Type B pancreatic cell (in vitro differentiated cells): Measurements from ENCODE around the gene TOP2B. TPM values are rescaled to one million over a fixed set of nuclear protein-coding genes. Genes with fewer than 3 reads are reported as not detected.

Experiments
- DNase-seq: peaks from one replicate; pipeline ENCODE4 v3.0.0; 2021; ENCODE audit warnings: mixed read lengths; ENCODE audit not compliant: unreplicated experiment; ENCODE audit errors: extremely low spot score
- H3K27ac Mint-ChIP-seq: 2 replicates; pipeline ENCODE4 v1.8.0; 2021; ENCODE audit warnings: mild to moderate bottlenecking, mixed read lengths
- H3K27me3 Mint-ChIP-seq: 2 replicates; pipeline ENCODE4 v1.8.0; 2021; ENCODE audit warnings: mixed read lengths
- H3K36me3 Mint-ChIP-seq: 2 replicates; pipeline ENCODE4 v1.8.0; 2021; ENCODE audit warnings: mixed read lengths
- H3K4me1 Mint-ChIP-seq: one replicate; pipeline ENCODE4 v1.8.0; 2021; ENCODE audit warnings: mixed read lengths; ENCODE audit not compliant: unreplicated experiment
- H3K4me3 Mint-ChIP-seq: 2 replicates; pipeline ENCODE4 v1.8.0; 2021; ENCODE audit warnings: mild to moderate bottlenecking, mixed read lengths
- H3K9me3 Mint-ChIP-seq: 2 replicates; pipeline ENCODE4 v1.8.0; 2021; ENCODE audit warnings: mixed read lengths
- total RNA-seq: library from RNA; stranded (reverse); gene quantifications from 2 replicates; pipeline ENCODE4 v1.2.1, GENCODE V29; 2021; ENCODE audit warnings: low replicate concordance
- TF ChIP-seq, protein P1 (sequence below): fragments of 200-600 bp; sonication (generic); conservative IDR thresholded peaks from 2 replicates; pipeline ENCODE4 v1.5.0; 2021; ENCODE audit warnings: antibody characterized with exemption, mild to moderate bottlenecking

The TOP2B gene
- total RNA-seq, 1 donor from 2014 or later: 198 TPM

DNA sequence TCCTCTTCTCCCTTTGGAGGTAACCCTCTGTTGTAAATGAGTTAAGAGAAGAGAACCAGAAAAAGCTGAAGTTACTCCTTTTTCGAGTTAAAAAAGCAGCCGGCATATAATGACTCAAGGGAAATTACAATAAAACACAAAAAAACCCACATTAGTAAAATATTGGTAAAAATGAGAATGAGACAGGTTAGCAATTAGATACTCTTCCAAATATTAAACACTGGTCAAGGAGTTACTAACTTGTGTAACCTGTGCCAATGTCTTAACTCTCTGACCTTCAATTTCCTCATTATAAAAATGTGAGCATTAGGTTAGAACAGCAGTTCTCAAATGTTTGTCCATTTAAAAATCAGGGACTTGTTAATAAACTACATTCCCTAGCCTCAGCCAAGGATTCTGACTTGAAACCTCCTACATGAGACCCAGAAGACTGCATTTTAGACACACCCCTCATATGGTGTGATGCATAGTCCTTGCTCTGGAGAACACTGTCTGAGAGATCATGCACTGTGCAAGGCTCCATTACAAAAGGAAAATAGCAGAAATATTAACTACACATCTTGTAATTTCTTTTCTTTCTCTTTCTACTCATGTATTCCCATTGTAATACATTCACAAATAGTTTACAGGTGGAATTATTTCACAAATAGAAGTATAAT, 42.7 kb upstream of the TOP2B start:
- Mint-ChIP-seq H3K9me3 (no peaks in the 10 kb centered on the region), H3K36me3 (no peaks in the 10 kb centered on the region), H3K27me3 (peaks cover 4% of the 10 kb centered on the region), H3K4me1 (no peaks in the 10 kb centered on the region), H3K27ac (no peak overlapping the region), H3K4me3 (no peak overlapping the region)
- TF ChIP-seq, protein P1, sequence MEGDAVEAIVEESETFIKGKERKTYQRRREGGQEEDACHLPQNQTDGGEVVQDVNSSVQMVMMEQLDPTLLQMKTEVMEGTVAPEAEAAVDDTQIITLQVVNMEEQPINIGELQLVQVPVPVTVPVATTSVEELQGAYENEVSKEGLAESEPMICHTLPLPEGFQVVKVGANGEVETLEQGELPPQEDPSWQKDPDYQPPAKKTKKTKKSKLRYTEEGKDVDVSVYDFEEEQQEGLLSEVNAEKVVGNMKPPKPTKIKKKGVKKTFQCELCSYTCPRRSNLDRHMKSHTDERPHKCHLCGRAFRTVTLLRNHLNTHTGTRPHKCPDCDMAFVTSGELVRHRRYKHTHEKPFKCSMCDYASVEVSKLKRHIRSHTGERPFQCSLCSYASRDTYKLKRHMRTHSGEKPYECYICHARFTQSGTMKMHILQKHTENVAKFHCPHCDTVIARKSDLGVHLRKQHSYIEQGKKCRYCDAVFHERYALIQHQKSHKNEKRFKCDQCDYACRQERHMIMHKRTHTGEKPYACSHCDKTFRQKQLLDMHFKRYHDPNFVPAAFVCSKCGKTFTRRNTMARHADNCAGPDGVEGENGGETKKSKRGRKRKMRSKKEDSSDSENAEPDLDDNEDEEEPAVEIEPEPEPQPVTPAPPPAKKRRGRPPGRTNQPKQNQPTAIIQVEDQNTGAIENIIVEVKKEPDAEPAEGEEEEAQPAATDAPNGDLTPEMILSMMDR: no peak
- DNase-seq: no peak

DNA sequence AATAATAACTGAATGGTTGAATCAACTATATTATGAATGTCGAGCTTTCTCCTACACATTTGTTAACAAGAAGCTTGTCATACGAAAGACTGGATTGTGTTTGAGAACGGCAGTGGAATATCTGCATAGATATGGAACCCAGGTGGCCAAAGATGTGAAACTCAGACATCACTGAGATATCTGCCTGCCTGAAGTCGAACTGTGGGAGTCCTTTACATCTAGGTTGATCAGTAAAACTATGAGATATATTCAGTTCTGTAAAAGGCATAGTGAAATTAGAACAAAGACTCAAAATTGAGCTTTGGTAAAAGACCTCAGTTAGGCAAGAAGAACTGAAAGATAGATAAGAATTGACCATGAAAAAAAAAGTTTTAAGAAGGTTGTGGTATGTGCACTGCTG, 41.5 kb upstream of the TOP2B start:
- TF ChIP-seq, protein P1: no peak
- no peak overlapping the region for H3K4me3 Mint-ChIP-seq
- H3K27me3 Mint-ChIP-seq: peaks cover 4% of the 10 kb centered on the region
- H3K9me3 Mint-ChIP-seq: no peaks in the 10 kb centered on the region
- DNase-seq: no peak
- H3K27ac Mint-ChIP-seq: no peak overlapping the region
- H3K4me1 Mint-ChIP-seq: no peaks in the 10 kb centered on the region
- no peaks in the 10 kb centered on the region for H3K36me3 Mint-ChIP-seq

DNA sequence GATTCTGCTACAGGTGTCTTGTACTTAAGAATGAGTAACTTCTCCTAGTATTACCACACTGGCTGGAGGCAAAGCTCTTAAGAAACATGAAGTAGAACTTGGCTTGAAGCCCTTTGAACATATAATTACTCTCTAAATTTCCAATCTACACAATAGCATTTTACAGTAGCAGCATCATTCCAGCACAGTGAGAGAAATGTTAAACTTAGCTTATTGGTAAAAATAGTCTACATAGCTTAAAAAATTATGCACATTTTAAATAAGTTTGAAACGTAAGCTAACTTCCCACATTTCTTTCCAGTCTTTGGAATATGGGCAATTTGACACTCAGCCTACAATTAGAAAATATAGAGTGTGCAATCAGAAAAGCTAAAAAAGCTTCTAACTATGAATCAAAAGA, 32.8 kb upstream of the TOP2B start:
- H3K27me3 Mint-ChIP-seq: no peaks in the 10 kb centered on the region
- TF ChIP-seq, protein P1: no peak
- no peaks in the 10 kb centered on the region for H3K36me3 Mint-ChIP-seq
- DNase-seq: no peak
- no peak overlapping the region for H3K4me3 Mint-ChIP-seq
- H3K9me3 Mint-ChIP-seq: no peaks in the 10 kb centered on the region
- H3K4me1 Mint-ChIP-seq: peaks cover 2% of the 10 kb centered on the region
- H3K27ac Mint-ChIP-seq: no peak overlapping the region

DNA sequence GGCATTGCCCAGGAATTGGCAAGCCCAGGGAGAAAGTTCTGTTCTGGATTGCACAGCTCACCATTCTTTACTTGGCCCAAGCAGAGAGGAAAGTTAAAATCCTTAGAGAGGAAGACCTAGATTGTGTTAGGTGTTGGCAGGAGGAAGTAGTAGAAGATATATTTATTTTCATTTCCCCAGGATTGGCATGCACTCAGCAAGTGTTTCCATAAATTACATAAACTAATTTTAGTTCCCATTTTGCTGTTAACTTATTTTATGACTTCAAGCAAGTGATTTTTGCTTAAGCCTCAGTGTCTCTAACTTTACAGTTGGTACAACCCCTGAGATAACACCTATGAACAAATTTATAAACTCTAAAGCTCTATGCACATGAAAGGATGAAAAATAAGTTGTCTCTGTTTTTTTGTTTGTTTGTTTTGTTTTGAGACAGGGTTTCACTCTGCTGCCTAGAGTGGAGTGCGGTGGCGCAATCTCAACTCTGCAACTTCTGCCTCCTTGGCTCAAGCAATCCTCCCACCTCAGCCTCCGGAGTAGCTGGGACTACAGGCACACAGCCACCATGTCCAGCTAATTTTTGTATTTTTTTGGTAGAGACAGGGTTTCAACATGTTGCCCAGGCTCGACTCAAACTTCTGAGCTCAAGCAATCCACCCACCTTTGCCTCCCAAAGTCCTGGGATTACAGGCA, 31.2 kb upstream of the TOP2B start:
- H3K4me3 Mint-ChIP-seq: no peak overlapping the region
- no peaks in the 10 kb centered on the region for H3K36me3 Mint-ChIP-seq
- TF ChIP-seq, protein P1: no peak
- no peaks in the 10 kb centered on the region for H3K27me3 Mint-ChIP-seq
- H3K27ac Mint-ChIP-seq: no peak overlapping the region
- no peaks in the 10 kb centered on the region for H3K9me3 Mint-ChIP-seq
- H3K4me1 Mint-ChIP-seq: peaks cover 6% of the 10 kb centered on the region
- DNase-seq: no peak

DNA sequence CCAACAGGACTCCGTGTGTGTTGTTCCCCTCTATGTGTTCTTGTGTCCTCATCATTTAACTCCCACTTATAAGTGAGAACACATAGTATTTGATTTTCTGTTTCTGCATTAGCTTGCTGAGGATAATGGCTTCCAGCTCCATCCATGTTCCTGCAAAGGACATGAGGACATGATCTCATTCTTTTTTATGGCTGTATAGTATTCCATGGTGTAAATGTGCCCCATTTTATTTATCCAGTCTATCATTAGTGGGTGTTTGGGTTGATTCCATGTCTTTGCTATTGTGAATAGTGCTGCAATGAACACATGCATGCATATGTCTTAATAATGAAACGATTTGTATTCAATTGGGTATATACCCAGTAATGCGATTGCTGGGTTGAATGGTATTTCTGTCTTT, 28.5 kb upstream of the TOP2B start:
- Mint-ChIP-seq H3K4me3 (no peak overlapping the region), H3K9me3 (no peaks in the 10 kb centered on the region), H3K4me1 (peaks cover 8% of the 10 kb centered on the region), H3K27ac (no peak overlapping the region), H3K27me3 (no peaks in the 10 kb centered on the region), H3K36me3 (no peaks in the 10 kb centered on the region)
- DNase-seq: no peak
- TF ChIP-seq, protein P1: no peak
